GM18505 (cell line): ENCODE data around the gene GCNA.
A peak's percentile ranks its signal among the peaks of the same experiment; 100 is the strongest.

Experiments
- ATAC-seq: cut with Tn5 transposase; IDR thresholded peaks from one replicate; pipeline ENCODE4 v1.9.1; 2021; ENCODE audit not compliant: unreplicated experiment
- POLR2A ChIP-seq: IDR thresholded peaks from 4 replicates; pipeline ENCODE4 v1.6.1; 2011; ENCODE audit warnings: borderline replicate concordance; ENCODE audit not compliant: insufficient read depth, insufficient read length; ENCODE audit errors: extremely low read depth

GCNA gene, protein sequence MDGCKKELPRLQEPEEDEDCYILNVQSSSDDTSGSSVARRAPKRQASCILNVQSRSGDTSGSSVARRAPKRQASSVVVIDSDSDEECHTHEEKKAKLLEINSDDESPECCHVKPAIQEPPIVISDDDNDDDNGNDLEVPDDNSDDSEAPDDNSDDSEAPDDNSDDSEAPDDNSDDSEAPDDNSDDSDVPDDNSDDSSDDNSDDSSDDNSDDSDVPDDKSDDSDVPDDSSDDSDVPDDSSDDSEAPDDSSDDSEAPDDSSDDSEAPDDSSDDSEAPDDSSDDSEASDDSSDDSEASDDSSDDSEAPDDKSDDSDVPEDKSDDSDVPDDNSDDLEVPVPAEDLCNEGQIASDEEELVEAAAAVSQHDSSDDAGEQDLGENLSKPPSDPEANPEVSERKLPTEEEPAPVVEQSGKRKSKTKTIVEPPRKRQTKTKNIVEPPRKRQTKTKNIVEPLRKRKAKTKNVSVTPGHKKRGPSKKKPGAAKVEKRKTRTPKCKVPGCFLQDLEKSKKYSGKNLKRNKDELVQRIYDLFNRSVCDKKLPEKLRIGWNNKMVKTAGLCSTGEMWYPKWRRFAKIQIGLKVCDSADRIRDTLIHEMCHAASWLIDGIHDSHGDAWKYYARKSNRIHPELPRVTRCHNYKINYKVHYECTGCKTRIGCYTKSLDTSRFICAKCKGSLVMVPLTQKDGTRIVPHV

DNA sequence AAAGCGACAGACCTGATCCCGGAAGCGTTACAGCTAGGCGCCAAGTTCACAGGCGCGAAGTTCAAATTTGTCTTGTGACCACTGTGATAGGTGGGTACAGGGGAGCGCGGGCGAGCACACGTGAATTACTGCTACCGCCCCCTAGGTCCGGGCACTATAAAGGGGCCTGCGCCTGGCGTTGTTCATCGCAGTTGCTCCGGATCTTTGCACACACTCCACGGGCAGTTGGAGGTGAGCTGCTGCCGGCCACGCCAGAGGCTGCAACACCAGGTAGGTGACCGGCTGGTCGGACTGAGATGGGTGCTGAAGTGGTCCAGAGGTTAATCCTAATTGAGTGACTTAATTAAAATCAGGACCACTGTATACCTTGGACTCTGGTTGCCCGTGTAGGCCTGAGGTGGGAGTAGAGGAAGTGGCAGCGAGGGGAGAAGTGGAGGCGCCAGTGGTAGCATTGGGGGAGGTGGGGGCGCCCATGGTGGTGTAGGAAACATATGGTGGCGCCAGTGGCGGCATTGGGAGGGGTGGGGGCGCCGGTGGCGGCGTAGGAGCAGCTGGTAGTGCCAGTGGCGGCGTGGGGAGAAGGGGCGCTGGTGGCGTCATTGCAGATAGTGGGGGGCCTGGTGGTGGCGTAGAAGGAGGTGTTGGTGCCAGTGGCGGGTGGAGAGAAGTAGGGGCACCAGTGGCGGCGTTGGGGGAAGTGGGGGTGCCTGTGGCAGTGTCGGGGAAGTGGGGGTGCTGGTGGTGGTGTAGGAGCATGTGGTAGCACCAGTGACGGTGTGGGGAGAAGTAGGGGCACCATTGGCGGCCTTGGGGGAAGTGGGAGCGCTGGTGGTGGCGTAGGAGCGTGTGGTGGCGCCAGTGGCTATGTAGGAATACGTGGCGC is at the start of gene GCNA:
TSS of gene GCNA (plus strand) at position 185 of the 883 bp plus-strand sequence. CDS start 2,385 bp downstream, outside the sequence.
- no peak for TF ChIP-seq POLR2A

DNA sequence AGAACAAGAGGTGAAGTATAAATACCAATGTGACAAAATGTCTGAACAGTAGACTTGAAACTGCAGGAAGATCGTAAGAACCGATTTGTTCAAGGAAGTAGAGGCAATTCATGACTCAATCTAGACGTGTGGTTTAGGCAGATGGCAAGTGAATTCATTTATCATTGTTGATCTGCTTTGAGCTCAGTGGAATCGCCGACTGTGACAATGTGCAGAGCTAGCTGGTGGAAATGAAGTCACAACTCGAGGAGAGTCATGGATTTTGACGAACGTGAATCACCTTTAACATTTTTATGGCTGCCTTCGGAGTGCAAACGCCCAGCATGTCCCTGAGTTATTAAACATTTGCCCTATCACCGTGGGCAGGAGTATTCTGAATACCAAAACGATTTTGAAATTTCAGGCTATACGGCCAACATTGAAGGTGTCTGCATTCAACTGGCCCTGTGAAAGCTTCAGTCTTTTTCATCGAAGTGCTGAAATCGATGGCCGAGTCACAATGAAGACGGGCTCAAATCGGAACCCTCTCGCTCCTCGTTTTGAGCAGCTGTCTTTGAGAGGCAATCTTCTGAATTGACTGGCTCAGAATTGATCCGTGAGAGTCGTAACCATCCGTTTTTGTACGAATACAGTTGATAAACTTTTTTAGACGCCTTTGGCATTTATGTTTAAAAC is 46.0 kb upstream of the GCNA start:
- ATAC-seq, result no peak
- no peak for TF ChIP-seq POLR2A

More for the DNA sequence above, at the start of gene GCNA:
- ATAC-seq, result no peak

DNA sequence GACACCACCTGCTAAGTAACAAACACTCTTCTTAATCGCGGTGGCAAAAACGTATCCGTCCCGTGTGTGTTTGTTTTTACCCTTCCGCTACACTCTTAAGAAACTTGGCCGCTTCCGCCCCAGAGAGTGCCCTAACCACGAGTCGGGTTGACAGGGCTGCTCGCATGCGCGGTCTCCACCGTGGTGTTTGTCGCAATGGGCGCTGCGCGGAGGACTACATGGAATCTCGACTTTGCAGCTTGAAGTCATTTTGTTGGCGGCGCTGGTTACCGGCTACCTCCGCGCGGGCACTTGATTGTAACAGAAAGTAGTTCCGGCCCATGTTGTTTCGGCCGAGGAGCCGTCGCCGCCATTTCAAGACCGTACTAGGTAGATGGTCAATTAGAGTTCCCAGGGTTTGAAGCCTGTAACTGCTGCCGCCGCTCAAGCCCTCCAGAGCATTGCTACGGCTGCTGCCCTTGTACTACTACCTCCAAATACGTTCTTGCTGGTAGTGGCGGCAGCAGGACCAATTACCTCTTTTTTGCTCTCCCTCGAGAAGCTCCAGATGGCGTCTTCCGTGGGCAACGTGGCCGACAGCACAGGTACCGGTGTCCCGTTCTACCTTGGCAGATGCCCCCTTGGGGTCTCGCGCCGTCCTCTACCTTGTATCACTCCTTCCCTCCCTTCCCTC is 45.3 kb upstream of the GCNA start, which contains the start of gene OGT:
TSS of gene OGT (plus strand) at position 352 of the 673 bp plus-strand sequence. CDS start at position 548, 196 bp downstream.
- peak; percentile 68 for ATAC-seq

DNA sequence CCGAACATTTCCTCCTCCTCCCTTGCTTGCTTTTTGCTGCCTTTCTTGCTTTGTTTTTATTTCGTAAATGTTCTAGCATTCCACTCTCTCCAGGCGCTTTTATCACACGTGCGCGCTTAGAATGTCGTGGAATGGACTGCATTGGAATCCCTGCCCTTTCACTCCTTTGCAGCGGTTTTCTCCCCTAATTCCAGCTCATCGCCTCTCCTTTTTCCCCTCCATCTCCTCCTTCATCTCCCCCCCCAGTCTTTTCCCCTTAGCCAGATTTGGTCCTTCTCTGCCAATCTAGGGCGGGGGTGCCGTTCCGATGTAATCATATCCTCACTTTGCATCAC is 44.8 kb upstream of the GCNA start:
- ATAC-seq, result no peak
- TF ChIP-seq POLR2A, result no peak

More for the DNA sequence above, 45.3 kb upstream of the GCNA start, which contains the start of gene OGT:
- TF ChIP-seq POLR2A, result peak; percentile 84

DNA sequence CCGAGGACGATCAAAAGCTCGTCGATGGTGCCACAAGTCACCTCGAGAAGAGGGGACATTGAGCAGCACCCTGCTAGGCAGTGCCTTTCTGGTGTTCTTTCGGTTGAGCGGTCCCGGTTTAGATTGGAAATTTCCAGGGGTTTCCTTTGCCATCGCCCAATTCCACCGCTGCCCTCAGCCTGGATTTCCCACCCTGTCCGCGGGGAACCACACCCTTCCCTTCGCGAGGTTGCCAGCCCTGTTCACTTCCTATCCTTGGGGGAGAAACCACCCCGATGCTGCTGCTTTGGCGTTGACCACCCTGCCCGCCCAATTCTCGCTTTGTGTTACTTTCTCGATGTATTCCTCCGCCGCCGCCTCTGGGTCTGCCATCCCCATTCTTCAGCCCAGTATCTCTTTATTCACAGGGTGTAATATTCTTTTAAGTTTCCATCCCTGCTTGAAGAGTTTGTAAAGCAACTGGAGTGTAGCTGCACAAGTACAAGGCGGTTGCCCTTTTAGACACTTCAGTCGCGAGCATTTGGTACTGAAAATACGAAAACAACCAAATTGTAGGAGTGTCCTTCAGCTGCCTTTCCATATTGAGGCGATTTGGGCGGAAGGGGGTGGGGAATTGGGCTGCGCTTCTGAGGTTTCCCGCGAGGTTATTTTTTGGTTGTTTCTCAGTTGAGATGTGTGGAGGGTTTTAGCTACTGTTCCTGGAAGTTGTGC is 44.2 kb upstream of the GCNA start:
- peak; percentile 13 for TF ChIP-seq POLR2A
- ATAC-seq, result no peak

DNA sequence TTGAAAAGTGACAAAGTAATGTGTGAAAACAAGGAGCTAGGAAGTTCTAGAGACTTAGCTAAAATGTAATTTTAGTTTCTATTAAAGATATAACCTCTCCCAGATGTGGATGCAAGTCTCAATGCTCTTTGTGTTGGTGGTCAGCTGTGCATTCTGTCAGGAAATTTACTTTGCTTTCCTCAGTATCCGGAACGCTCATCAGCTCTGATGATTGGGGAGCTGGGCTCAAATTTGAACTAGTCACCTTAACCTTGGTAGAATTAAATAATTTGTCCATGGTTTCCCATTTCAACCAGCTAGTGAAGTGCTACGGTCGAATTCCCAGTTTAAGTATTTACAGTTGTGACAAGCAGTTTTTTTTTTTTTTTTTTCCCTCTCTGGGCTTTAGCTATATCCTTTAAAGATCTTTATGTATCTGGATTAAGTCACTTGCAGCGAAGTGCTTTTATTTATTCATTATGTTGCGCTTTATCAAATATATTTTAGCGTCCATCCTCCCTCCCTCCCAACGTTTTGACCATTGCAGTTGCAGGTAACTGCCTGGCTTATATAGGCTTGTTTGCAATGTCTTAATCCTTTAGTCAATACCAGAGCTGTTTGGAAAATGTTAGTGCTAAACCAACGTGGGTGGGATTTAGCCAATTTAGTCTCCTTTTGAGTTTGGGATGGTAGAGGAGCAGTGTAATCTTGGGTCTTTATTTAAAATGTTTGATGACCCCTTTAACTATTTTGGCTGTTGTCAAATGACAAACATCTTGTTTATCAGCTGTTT is 43.3 kb upstream of the GCNA start:
- TF ChIP-seq POLR2A, result no peak
- ATAC-seq, result no peak

DNA sequence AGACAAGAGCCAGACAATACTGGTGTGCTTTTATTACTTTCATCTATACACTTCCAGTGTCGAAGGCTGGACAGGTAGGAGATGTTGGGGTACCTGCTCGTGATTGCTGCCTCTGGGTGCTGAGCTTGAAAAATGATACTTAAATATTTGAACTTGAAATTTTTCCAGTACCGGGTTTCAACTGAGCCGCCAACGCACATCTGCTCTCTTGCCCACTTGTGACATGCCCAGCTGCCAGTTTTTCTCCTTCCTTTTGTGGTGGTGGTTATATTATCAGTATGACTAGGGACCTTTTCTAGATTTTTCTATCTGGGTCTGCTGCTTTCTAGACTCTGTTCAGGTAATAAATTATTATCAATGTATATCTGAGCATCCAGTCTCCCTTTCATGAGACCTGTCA is 42.0 kb upstream of the GCNA start:
- ATAC-seq, result no peak
- no peak for TF ChIP-seq POLR2A

DNA sequence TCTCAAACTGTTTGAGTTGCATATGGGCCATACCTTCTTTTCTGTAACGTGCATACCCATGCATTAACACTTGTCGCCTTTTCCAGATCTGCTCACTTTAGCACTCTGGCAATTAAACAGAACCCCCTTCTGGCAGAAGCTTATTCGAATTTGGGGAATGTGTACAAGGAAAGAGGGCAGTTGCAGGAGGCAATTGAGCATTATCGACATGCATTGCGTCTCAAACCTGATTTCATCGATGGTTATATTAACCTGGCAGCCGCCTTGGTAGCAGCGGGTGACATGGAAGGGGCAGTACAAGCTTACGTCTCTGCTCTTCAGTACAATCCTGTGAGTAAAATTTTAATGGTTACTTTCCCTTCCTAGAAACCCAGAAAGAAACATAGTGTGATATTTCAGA is 40.5 kb upstream of the GCNA start:
- ATAC-seq, result no peak
- no peak for TF ChIP-seq POLR2A

DNA sequence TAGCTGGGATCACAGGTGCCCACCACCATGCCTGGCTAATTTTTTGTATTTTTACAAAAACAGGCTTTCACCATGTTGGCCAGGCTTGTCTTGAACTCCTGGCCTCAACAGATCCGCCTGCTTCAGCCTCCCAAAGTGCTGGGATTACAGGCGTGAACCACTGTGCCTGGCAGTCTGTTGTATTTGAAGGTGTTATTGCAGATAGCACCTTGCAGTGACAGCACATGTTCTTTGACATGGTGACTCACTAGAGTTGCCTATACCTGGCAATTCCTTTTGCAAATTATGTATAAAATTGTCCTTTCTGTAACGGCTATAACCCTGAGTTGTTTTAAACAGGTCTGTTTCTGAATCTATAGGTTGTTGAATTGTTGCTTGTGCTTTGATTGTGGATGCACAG is 37.4 kb upstream of the GCNA start:
- TF ChIP-seq POLR2A, result no peak
- ATAC-seq, result peak; percentile 11

DNA sequence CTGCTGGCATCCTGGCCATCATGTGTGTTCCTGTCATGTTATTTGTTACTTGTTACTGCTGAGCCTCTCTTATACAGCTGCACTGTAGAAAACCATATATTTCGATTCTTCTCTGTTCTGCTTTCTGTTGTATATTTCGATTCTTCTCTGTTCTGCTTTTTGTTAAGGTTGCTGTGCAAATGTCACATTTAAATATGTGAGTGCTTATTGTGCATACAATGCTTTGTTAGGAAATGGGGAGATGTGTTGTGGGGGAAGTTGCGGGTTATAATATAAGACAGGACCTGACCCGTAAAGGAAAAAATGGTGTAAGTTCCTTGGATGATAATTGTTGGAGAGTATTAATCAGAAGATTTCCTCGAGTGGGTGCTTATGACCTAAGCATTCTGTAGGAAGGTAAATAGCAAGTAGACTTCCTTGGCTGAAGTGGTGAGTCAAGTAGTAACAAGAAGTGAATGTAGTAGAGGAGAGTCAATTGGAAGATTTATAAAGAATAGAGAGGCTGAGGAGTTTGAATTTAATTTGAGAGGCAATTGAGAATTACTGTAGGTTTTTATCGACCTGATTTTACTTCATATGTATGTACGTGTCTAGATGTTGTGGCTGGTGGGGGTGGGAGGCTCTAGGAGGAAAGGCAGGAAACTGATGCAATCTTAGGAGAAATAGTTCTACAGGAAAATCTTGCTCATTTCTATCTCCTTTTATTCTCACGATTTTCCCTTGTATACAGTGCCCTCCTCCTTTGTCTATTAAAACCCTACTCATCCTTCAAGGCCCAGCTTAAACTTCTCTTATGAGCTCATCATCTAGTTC is 36.8 kb upstream of the GCNA start:
- TF ChIP-seq POLR2A, result no peak
- peak; percentile 74 for ATAC-seq

DNA sequence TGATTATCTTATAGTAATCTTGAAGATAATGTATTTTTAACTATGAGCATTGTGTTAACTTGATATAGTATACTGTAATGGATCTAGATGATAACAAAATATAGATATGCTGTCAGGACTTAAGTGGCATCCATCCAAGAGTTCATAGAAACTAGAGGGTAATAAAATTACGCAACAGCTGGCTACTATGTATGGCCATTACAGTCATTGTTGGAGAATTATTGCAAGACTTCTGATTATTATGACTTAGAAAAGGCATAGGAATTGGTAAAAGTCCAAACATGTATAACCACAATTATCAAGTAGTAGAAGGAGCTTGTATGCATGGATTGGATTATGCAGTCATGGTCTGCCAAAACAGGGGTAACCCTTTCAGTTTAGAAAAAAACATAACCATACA is 35.8 kb upstream of the GCNA start:
- TF ChIP-seq POLR2A, result no peak

DNA sequence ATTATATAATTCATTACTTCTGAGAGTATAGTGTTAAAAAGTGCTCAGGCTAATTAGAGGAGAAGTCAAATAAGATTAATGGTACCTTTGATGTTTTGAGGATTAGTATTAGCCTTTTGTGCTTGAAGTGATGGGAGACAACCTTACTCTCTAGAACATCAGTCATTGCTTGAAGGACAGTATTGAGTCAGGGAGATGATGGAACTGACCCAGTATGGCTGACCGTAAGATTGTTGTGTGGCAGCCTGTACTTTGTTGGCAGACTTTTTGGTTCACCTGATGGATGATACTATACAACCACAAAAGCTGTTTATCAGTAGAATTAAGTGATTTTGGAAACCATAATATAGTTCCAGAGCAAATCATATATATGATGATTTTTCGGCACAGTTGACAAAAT is 35.4 kb upstream of the GCNA start:
- TF ChIP-seq POLR2A, result no peak
- no peak for ATAC-seq

More for the DNA sequence above, 35.8 kb upstream of the GCNA start:
- no peak for ATAC-seq
